T-helper 17 cell (primary cell): ENCODE data around the gene PRKCE. TPM values are rescaled to one million over a fixed set of nuclear protein-coding genes. Genes with fewer than 3 reads are reported as not detected.

Experiments
- ATAC-seq: fragments of 150-1000 bp; cut with Tn5 transposase; 2 replicates; pipeline ENCODE4 v1.10.0; 2021; ENCODE audit warnings: mild to moderate bottlenecking, moderate library complexity
- DNase-seq, 3 donors: peaks; one replicate each; pipeline versions ENCODE4 v3.0.0 to v3.0.0-alpha.2; 2020 to 2021
- H3K9me3 ChIP-seq: one replicate; pipeline ENCODE4 v1.7.0; 2013; ENCODE audit warnings: low read length, mild to moderate bottlenecking; ENCODE audit not compliant: control insufficient read depth, poor library complexity, severe bottlenecking
- H3K27ac Mint-ChIP-seq: one replicate; pipeline ENCODE4 v1.8.0; 2022; ENCODE audit warnings: mild to moderate bottlenecking, moderate library complexity, mixed read lengths
- H3K27me3 Mint-ChIP-seq: one replicate; pipeline ENCODE4 v1.8.0; 2022; ENCODE audit warnings: mixed read lengths
- H3K36me3 Mint-ChIP-seq: one replicate; pipeline ENCODE4 v1.8.0; 2022; ENCODE audit warnings: low read depth, mixed read lengths
- H3K4me1 Mint-ChIP-seq: one replicate; pipeline ENCODE4 v1.8.0; 2022; ENCODE audit warnings: mild to moderate bottlenecking, mixed read lengths
- H3K4me3 Mint-ChIP-seq: one replicate; pipeline ENCODE4 v1.8.0; 2022; ENCODE audit warnings: mild to moderate bottlenecking, moderate library complexity, mixed read lengths
- total RNA-seq, 4 donors: library from RNA in 2 of 4; stranded (reverse) in 2 of 4; gene quantifications; one replicate each; pipeline ENCODE4 v1.2.3 and lab custom pipeline; 2022 to 2026

The PRKCE gene
- total RNA-seq, 2 donors from 2014 or later: 17.6 to 23.7 TPM

- ATAC-seq: no peak
- H3K4me3 Mint-ChIP-seq: no peak overlapping the region
- H3K27ac Mint-ChIP-seq: no peak overlapping the region
- no peaks in the 10 kb centered on the region for H3K9me3 ChIP-seq
- peaks cover 8% of the 10 kb centered on the region for H3K4me1 Mint-ChIP-seq
- H3K27me3 Mint-ChIP-seq: no peaks in the 10 kb centered on the region
- H3K36me3 Mint-ChIP-seq: peaks cover 9% of the 10 kb centered on the region
- no peak for DNase-seq
Observed at GRCh38 chr2:46014911-46015654, 363.6 kb downstream of the PRKCE start.

GRCh38 chr2:46015671-46016070 lies 364.2 kb downstream of the PRKCE start:
- ATAC-seq (no peak), DNase-seq (no peak)
- Mint-ChIP-seq H3K4me3 (no peak overlapping the region), H3K36me3 (peaks cover 9% of the 10 kb centered on the region), H3K4me1 (peaks cover 8% of the 10 kb centered on the region), H3K27ac (no peak overlapping the region), H3K27me3 (no peaks in the 10 kb centered on the region)
- H3K9me3 ChIP-seq: no peaks in the 10 kb centered on the region

GRCh38 chr2:46016091-46016490 lies 364.6 kb downstream of the PRKCE start:
- H3K4me3 Mint-ChIP-seq: no peak overlapping the region
- no peak overlapping the region for H3K27ac Mint-ChIP-seq
- ATAC-seq (no peak), DNase-seq (no peak)
- peaks cover 8% of the 10 kb centered on the region for H3K4me1 Mint-ChIP-seq
- peaks cover 9% of the 10 kb centered on the region for H3K36me3 Mint-ChIP-seq
- H3K9me3 ChIP-seq: no peaks in the 10 kb centered on the region
- H3K27me3 Mint-ChIP-seq: no peaks in the 10 kb centered on the region

GRCh38 chr2:46018773-46019591 lies 367.5 kb downstream of the PRKCE start:
- H3K9me3 ChIP-seq: no peaks in the 10 kb centered on the region
- H3K27me3 Mint-ChIP-seq: no peaks in the 10 kb centered on the region
- ATAC-seq (no peak), DNase-seq (no peak)
- peaks cover 3% of the 10 kb centered on the region for H3K36me3 Mint-ChIP-seq
- H3K4me1 Mint-ChIP-seq: peaks cover 7% of the 10 kb centered on the region
- no peak overlapping the region for H3K4me3 Mint-ChIP-seq
- no peak overlapping the region for H3K27ac Mint-ChIP-seq

GRCh38 chr2:46020416-46020815 lies 368.9 kb downstream of the PRKCE start:
- no peak for ATAC-seq
- no peak for DNase-seq
- H3K27ac Mint-ChIP-seq: no peak overlapping the region
- H3K9me3 ChIP-seq: no peaks in the 10 kb centered on the region
- H3K36me3 Mint-ChIP-seq: peaks cover 3% of the 10 kb centered on the region
- no peaks in the 10 kb centered on the region for H3K27me3 Mint-ChIP-seq
- H3K4me1 Mint-ChIP-seq: peaks cover 7% of the 10 kb centered on the region
- no peak overlapping the region for H3K4me3 Mint-ChIP-seq

DNA sequence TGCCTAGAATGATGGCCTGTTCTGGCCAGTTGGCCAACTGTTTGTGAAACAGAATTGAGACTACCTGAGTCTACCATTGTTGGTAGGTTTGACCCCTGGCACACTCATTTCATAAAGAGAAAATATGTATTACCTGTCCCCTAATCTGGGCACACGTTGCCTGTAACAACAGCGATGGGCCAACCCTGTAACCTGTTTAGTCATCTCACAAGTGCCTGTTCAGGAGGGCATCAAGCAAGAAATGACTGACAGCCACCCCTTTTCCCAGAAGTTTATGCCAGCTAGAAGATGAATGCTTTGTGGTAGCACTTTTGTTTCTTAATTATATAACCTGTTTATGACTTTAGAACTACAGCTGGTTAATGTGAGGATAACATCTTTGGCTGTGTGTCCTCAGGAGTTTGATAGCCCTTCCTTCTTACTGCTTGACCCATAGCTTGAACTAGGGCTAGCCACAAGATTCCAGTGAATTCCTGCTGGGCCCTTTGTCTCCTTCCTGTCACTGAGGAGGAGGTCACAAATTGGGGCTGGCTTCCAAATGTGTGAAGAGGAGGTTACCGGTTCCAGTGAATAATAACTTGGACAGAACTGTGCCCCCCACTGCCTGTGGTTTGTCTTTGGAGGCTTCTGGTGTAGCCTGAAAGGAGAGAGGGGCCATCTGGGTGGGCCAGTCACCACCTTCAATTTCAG lies 371.8 kb downstream of the PRKCE start:
- no peak overlapping the region for H3K4me3 Mint-ChIP-seq
- no peaks in the 10 kb centered on the region for H3K27me3 Mint-ChIP-seq
- DNase-seq (no peak), ATAC-seq (no peak)
- no peaks in the 10 kb centered on the region for H3K9me3 ChIP-seq
- peaks cover 5% of the 10 kb centered on the region for H3K36me3 Mint-ChIP-seq
- peaks cover 6% of the 10 kb centered on the region for H3K4me1 Mint-ChIP-seq
- no peak overlapping the region for H3K27ac Mint-ChIP-seq

GRCh38 chr2:46024146-46024779 lies 372.8 kb downstream of the PRKCE start:
- Mint-ChIP-seq H3K27ac (no peak overlapping the region), H3K4me3 (no peak overlapping the region), H3K27me3 (no peaks in the 10 kb centered on the region), H3K36me3 (peaks cover 7% of the 10 kb centered on the region), H3K4me1 (peaks cover 6% of the 10 kb centered on the region)
- no peaks in the 10 kb centered on the region for H3K9me3 ChIP-seq
- ATAC-seq (no peak), DNase-seq (no peak)

- DNase-seq (no peak), ATAC-seq (no peak)
- no peaks in the 10 kb centered on the region for H3K27me3 Mint-ChIP-seq
- no peak overlapping the region for H3K27ac Mint-ChIP-seq
- peaks cover 6% of the 10 kb centered on the region for H3K4me1 Mint-ChIP-seq
- no peak overlapping the region for H3K4me3 Mint-ChIP-seq
- H3K9me3 ChIP-seq: no peaks in the 10 kb centered on the region
- peaks cover 7% of the 10 kb centered on the region for H3K36me3 Mint-ChIP-seq
Observed at GRCh38 chr2:46025081-46025480, 373.6 kb downstream of the PRKCE start.

DNA sequence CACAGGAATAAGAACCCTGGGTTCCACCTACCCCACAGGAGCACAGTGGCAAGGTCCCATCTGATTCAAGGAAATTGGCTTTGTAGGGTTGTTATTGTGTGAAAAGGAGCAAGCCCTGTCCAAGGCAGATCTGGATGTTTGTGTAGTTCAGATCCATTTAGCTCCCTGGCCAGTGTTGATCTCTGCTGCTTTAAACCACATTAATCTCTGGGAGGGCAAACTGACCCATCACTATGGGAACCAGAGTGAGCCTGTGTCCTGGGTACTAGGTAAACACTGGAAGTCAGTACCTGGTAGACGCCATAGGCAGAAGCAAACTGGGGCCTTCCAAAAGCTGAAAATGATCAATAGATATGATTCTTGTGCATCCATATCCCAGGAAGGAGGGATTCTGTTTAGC lies 374.2 kb downstream of the PRKCE start:
- ATAC-seq: no peak

DNA sequence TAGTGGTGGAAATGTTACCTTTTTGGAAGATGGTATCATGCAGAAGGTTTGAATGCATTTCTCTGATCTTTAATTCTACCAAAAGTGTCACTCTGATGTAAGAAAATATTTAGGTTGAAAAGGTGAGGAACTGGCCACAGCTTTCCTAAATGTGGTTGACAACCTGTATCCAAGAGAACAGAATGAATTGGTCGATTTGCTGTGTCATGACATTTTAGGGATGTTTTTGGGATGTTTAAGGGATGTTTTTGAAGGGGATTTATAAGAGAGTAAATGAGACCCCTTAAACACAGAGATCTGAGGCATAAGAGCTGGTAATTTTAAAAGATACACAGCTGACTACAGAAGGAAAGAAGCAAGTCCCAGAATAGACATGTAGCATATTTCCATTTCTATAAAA lies 375.0 kb downstream of the PRKCE start:
- Mint-ChIP-seq H3K27ac (no peak overlapping the region), H3K4me3 (no peak overlapping the region), H3K27me3 (no peaks in the 10 kb centered on the region), H3K4me1 (peaks cover 6% of the 10 kb centered on the region), H3K36me3 (peaks cover 10% of the 10 kb centered on the region)
- DNase-seq (no peak), ATAC-seq (no peak)
- H3K9me3 ChIP-seq: no peaks in the 10 kb centered on the region

More for the DNA sequence above, 374.2 kb downstream of the PRKCE start:
- Mint-ChIP-seq H3K36me3 (peaks cover 7% of the 10 kb centered on the region), H3K4me1 (peaks cover 6% of the 10 kb centered on the region), H3K4me3 (no peak overlapping the region), H3K27ac (no peak overlapping the region), H3K27me3 (no peaks in the 10 kb centered on the region)
- H3K9me3 ChIP-seq: no peaks in the 10 kb centered on the region
- no peak for DNase-seq

DNA sequence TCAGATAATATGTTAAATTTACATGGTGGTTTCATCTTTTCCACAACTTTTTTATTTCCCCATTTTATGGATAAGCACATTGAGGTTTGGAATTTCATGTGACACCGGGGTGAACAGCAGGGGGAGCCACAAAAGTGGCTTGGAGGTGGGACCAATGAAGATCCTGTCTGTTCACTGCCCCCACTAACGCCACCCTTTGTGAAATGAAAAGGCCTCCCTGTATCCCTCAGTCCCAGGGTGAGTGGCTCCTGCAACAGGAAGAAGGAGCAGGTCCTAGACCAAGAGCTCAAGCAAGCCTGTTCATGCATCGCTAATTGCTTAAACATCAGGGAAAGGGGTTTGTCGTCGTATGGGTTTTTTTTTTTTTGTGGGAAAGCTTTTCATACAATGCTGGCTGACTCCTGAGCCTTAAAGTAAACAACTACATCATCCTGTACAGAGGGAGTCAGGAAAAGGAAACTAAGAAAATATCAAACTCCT lies 377.9 kb downstream of the PRKCE start:
- H3K9me3 ChIP-seq: no peaks in the 10 kb centered on the region
- Mint-ChIP-seq H3K27ac (no peak overlapping the region), H3K4me3 (no peak overlapping the region), H3K4me1 (peaks cover 6% of the 10 kb centered on the region), H3K27me3 (no peaks in the 10 kb centered on the region), H3K36me3 (peaks cover 10% of the 10 kb centered on the region)
- DNase-seq (no peak), ATAC-seq (no peak)

DNA sequence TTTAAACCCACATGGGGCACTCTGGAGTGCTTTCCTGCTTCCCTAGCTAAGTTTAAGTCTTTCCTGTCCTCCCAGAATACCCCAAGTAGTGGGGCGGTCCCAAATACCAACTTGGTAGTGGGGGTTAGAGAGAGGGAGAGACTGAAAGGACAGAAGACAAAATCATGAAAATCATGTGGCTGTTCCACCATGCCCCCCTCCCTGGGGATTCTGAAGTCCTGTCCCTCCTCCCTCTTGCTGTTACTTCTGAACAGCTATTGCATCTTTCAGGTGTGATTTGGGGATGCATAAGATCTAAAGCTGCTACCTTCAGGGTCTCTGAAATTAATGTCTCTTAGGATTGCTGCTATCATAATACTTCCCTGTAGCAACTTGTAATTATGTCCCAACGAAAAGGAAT lies 378.9 kb downstream of the PRKCE start:
- ATAC-seq (no peak), DNase-seq (no peak)
- no peak overlapping the region for H3K4me3 Mint-ChIP-seq

More for the DNA sequence above, 378.9 kb downstream of the PRKCE start:
- H3K36me3 Mint-ChIP-seq: peaks cover 10% of the 10 kb centered on the region
- no peaks in the 10 kb centered on the region for H3K9me3 ChIP-seq
- no peak overlapping the region for H3K27ac Mint-ChIP-seq
- H3K4me1 Mint-ChIP-seq: peaks cover 6% of the 10 kb centered on the region
- no peaks in the 10 kb centered on the region for H3K27me3 Mint-ChIP-seq
